ENCODE measurements around the gene CYP4F2.

Gene CYP4F2

GRCh38 chr19:15828121-15828610, 69.7 kb downstream of the CYP4F2 start:
- no peaks in the 10 kb centered on the region for H3K36me3 ChIP-seq (ENCODE audit: control insufficient read depth, insufficient read depth, low read length)
- H3K4me3 ChIP-seq (ENCODE audit: insufficient read depth, low read depth, low read length): no peak overlapping the region
- no peaks in the 10 kb centered on the region for H3K27me3 ChIP-seq (ENCODE audit: control insufficient read depth, insufficient read depth, low read length, poor library complexity, severe bottlenecking)
- WGBS, 2 experiments: 89 to 92% methylated on average over 7 of the region's 7 CpGs
- H3K9me3 ChIP-seq (ENCODE audit: control insufficient read depth, low read length): peaks cover 25% of the 10 kb centered on the region
- no peak overlapping the region for H3K27ac ChIP-seq (ENCODE audit: insufficient read depth, low read depth, low read length, poor library complexity, severe bottlenecking)
- H3K4me1 ChIP-seq (ENCODE audit: control insufficient read depth, insufficient read depth, low read length): no peaks in the 10 kb centered on the region
